ENCODE measurements around the gene ZBTB7C.

ZBTB7C gene

GRCh38 chr18:48324651-48325050, 84.5 kb downstream of the ZBTB7C start:
- no peak for DNase-seq (ENCODE audit: low read depth)

DNA sequence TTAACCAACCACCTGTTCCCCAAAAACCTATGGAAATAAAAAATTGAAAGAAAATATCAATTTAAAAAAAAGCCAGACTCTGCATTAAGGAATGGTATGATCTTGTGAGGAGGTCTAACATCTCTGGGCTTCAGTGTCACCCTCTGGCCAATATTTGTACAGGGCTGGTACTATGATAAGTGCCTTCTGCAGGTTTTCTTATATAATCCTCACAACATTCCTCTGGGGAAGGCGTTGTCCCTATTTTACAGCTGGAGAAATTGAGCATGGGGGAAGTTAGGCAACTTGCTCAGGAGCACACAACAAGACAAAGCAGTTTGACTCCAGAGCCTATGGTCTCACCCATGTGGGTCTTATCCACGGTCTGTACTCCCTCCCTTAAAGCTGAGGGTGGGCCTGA, 86.0 kb downstream of the ZBTB7C start:
- no peak for DNase-seq (ENCODE audit: low read depth)

- no peak for DNase-seq (ENCODE audit: low read depth)
These were observed 87.6 kb downstream of the ZBTB7C start for GRCh38 chr18:48321536-48321935.

- DNase-seq (ENCODE audit: low read depth), result no peak
These were observed 88.1 kb downstream of the ZBTB7C start for GRCh38 chr18:48321121-48321520.

- no peak for DNase-seq (ENCODE audit: low read depth)
These were observed 88.6 kb downstream of the ZBTB7C start for GRCh38 chr18:48320639-48320945.

- no peak for DNase-seq (ENCODE audit: low read depth)
These were observed 89.2 kb downstream of the ZBTB7C start for GRCh38 chr18:48319801-48320638.

GRCh38 chr18:48318436-48318835, 90.7 kb downstream of the ZBTB7C start:
- DNase-seq (ENCODE audit: low read depth), result no peak

DNA sequence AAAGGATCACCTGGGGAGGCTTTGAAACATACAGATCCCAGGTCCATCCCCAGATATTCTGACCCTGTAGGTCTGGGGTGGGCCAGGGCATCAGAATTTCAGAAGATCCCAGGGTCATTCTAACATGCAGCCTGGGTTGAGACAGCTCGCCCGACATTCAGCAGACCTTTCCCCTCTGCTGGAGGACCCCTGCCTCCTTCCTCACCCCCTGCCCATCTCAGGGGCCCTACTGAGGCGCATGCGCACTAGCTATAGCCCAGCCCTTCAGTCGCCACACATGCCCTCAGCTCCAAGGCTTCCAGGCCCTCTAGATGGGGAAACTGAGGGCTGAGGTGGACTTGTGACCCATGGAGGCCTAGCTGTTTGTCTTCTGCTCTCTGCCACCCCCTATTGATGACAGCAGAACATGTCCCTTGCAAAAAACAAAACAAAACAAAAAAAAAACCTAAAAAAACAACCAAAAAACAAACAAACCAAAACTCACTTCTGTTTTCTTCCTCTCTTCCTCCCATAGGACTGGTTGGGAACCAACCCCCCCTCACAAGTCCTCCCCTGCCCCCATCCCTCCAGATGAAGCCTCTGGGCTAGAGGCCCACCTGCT, 91.3 kb downstream of the ZBTB7C start:
- no peak for DNase-seq (ENCODE audit: low read depth)

- DNase-seq (ENCODE audit: low read depth), result no peak
These were observed 93.0 kb downstream of the ZBTB7C start for GRCh38 chr18:48316177-48316576.

DNA sequence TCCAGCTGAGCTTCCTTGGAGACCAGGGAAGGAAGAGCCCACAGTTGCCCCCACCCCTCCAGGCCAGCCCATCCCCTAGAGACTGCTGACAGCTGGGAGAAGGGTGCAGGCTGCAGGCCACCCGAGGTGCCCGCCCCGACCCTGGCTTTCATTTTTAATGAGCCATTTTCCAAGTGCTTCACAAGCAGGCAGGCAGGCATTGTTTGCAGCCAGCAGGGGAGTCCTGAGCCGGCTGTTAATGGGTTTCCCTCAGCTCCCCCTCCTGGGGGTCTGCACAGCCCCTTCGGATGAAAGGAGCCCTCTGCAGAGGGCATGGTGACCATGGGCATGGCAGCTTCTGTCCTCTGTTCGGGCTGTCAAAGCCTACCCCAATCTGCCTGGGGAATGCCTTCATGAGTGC, 94.5 kb downstream of the ZBTB7C start:
- no peak for DNase-seq (ENCODE audit: low read depth)

DNA sequence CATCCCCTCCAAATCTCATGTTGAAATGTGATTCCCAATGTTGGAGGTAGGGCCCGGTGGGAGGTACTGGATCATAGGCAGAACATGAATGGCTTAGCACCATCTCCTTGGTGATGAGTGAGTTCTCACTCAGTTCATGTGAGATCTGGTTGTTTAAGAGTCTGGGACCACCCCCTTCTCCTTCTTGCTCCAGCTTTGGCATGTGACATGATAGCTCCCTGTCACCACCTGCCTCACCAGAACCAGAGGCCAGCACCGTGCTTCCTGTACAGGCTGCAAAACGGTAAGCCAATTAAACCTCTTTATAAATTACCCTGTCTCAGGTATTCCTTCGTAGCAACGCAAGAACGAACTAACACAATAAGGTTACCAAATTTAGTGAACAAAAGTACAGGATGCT, 95.4 kb downstream of the ZBTB7C start:
- no peak for DNase-seq (ENCODE audit: low read depth)

- DNase-seq (ENCODE audit: low read depth), result no peak
These were observed 97.1 kb downstream of the ZBTB7C start for GRCh38 chr18:48312066-48312465.

- DNase-seq (ENCODE audit: low read depth), result no peak
These were observed 98.2 kb downstream of the ZBTB7C start for GRCh38 chr18:48310999-48311398.

GRCh38 chr18:48310353-48310752, 98.8 kb downstream of the ZBTB7C start:
- DNase-seq (ENCODE audit: low read depth), result no peak

GRCh38 chr18:48308755-48309575, 100.2 kb downstream of the ZBTB7C start:
- DNase-seq (ENCODE audit: low read depth), result no peak

- DNase-seq (ENCODE audit: low read depth), result no peak
These were observed 101.1 kb downstream of the ZBTB7C start for GRCh38 chr18:48308027-48308635.

- no peak for DNase-seq (ENCODE audit: low read depth)
These were observed 102.3 kb downstream of the ZBTB7C start for GRCh38 chr18:48306838-48307237.

DNA sequence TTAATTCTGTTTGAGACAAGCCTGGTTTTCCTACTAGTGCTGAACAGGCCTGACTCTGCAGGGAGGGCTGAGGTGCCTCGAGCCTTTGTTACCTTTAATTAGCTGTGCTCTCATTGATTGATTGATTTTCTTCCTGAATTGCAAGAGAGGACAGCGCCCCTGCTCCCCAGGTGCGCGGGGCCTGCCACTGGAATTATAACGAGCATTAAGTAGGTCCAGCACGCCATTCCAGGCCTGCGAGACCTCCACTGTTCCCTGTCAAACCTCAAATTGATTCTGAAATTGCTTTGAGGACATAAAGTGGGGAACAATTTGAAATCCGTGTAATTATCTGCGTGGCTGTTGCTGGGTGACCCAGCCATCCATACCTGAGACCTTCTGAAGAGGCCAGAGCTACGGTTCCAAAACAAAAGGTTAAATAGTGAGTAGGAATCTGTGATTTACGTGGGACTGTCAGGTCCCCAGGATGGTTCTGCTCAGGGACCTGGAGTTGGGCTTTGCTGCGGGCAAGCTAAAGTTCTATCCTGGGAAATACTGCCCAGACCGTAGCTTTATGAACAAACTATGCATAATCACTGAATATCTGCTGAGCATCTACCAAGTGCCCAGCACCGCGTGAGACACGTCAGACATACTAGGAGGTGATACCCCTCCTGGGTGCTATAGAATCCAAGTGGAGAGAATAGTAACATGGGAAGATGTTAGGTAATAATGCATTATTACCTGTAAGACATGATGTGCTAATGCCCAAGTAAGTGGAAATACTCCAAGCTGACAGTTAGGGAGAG, 104.1 kb downstream of the ZBTB7C start:
- no peak for DNase-seq (ENCODE audit: low read depth)

DNA sequence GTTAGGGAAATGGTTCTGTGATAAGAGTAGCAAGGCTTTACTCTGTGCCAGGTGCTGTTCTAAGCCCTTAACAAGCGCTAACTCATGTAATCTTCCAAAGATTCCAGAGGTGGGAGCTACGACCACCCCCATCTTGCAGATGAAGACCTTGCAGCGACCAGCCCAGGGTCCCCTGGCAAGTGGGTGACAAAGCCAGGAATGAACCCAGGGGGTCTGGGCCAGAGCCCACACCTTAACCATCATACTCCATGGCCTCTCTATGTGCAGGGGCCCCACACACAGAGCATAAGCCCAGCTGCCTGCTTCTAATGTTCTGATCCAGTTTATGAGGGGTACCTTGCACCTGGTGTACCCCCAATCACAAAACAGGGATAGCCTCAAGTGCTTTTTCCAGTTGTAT, 105.3 kb downstream of the ZBTB7C start:
- DNase-seq (ENCODE audit: low read depth), result no peak

- DNase-seq (ENCODE audit: low read depth), result no peak
These were observed 106.4 kb downstream of the ZBTB7C start for GRCh38 chr18:48302736-48303135.

DNA sequence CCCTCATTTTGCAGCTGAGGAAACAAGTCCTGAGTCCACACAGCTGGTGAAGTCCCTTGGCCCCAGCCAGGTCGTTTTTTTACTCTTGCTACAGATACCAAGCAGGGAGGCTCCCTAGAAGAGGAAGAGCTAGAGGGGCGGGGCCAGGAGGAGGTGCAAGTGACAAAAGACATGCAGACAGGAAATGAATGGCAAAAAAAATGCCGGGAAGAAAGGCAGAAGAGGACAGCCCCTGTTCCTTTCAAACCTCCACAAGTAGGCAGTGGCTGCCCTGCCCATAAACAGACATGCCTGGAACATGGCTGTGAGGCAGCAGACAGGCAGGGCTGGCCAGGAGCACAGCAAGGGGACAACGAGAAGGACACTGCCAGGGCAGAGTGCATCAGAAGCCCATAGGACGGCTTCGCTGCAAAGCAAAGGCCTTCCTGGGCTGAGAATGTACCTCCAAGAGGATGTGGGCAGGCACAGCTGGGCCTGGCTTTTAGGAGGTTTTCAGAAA, 108.7 kb downstream of the ZBTB7C start:
- no peak for DNase-seq (ENCODE audit: low read depth)

GRCh38 chr18:48297139-48297538, 112.0 kb downstream of the ZBTB7C start:
- no peak for DNase-seq (ENCODE audit: low read depth)

All from activated T-helper 9 cell treated with anti-CD3 and anti-CD28 coated beads, Interleukin-2, amount 50 U/mL, for 16 hours (primary cell).